Epithelial cell of esophagus (primary cell): ENCODE data around the gene ACIN1.

Experiments used
- DNase-seq: peaks from one replicate; pipeline ENCODE4 v3.0.0; 2010; ENCODE audit warnings: low read depth
- H3K4me3 ChIP-seq: 2 replicates; pipeline ENCODE4 v1.5.1; 2011; ENCODE audit warnings: mild to moderate bottlenecking, low read length, control low read depth
- TF ChIP-seq, protein P1 (sequence below): IDR thresholded peaks from 2 replicates; pipeline ENCODE4 v1.5.1; 2011; ENCODE audit warnings: low read depth, mild to moderate bottlenecking, low read length, control low read depth, inconsistent platforms; ENCODE audit not compliant: insufficient read depth; ENCODE audit errors: missing control alignments

Gene ACIN1

DNA sequence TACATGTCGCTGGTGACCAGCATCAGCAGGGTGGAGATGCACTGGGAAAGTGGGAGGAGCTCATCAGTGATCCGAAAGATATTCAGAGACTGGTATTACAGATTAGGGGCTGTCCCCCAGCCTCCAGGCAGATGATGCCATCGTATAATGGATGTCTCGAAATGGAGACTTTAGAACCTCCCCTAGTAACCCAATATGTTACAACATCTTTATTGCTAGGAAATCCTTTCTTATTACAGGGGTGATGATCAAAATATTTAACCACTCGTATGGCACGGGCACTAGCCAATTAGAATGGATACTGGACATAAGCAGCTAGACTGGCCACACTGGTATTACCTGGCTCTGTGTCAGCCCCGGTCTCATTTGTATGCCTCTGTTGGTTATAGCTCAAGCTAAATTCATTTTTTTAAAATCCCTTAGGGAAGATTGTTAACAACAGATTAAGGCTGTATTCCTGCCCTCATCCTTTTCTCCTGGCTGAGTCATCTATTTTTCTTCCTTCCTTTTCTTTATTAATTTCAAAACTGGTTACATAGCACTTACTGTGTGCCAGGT, 34.9 kb upstream of the ACIN1 start:
- TF ChIP-seq, protein P1, sequence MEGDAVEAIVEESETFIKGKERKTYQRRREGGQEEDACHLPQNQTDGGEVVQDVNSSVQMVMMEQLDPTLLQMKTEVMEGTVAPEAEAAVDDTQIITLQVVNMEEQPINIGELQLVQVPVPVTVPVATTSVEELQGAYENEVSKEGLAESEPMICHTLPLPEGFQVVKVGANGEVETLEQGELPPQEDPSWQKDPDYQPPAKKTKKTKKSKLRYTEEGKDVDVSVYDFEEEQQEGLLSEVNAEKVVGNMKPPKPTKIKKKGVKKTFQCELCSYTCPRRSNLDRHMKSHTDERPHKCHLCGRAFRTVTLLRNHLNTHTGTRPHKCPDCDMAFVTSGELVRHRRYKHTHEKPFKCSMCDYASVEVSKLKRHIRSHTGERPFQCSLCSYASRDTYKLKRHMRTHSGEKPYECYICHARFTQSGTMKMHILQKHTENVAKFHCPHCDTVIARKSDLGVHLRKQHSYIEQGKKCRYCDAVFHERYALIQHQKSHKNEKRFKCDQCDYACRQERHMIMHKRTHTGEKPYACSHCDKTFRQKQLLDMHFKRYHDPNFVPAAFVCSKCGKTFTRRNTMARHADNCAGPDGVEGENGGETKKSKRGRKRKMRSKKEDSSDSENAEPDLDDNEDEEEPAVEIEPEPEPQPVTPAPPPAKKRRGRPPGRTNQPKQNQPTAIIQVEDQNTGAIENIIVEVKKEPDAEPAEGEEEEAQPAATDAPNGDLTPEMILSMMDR, result no peak
- H3K4me3 ChIP-seq, result no peak overlapping the region
- DNase-seq, result peak; percentile 80

DNA sequence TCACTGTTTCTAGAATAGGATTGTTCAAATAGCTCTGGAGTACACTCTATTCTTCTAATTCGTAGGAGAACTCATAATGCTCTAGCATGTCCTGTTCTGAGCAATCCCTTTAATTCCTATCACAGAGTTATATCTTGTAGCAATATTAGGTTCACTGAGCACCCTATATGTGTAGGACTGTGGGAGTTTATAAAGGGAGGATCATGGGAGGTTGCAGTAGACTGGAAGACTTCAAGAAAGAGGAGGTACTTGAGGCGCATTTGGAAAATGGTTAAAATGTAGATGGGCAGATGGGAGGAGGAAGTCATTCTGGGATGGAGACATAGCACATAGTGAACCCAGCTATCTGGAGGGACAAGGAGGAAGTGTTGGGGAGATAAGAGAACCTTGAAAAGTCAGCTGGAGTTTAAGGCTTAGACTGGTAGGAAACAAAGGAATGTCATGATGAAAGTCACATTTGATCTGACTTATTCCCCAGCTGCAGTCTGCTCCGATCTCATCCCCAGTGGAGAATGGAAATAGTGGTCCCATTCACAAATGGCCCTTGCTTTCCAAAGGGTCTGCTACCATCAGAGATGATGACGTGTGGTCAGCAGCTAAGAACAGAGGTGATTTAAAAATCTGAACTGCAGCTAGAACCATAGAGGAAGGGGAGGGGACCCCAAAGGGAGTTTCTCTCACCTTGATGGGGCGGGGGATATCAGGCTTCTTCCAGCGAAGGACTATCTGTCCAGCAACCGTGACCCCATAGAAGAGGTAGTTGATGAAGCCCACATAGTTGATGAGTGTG, 34.2 kb upstream of the ACIN1 start:
- no peak overlapping the region for H3K4me3 ChIP-seq
- TF ChIP-seq, protein P1, result no peak
- no peak for DNase-seq

DNA sequence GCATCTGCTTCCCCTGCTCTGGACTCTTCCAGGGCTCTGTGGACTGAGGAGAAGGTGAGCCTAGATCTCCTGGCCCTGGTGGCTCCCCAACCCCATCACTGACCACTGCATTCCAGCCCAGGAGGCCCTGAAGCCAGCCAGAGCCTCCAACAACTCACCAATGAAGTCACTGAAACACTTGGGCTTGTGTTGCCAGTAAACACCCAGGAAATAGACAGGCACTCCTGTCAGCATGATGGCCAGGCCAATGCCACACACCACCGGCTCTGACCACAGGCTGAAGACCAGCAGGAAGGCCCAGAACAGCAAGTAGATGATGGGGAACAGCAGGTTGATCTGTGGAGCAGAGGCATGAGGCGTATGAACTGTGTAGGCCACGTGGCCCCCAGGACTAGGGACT, 32.9 kb upstream of the ACIN1 start:
- DNase-seq, result no peak
- H3K4me3 ChIP-seq, result no peak overlapping the region
- TF ChIP-seq, protein P1, result no peak

DNA sequence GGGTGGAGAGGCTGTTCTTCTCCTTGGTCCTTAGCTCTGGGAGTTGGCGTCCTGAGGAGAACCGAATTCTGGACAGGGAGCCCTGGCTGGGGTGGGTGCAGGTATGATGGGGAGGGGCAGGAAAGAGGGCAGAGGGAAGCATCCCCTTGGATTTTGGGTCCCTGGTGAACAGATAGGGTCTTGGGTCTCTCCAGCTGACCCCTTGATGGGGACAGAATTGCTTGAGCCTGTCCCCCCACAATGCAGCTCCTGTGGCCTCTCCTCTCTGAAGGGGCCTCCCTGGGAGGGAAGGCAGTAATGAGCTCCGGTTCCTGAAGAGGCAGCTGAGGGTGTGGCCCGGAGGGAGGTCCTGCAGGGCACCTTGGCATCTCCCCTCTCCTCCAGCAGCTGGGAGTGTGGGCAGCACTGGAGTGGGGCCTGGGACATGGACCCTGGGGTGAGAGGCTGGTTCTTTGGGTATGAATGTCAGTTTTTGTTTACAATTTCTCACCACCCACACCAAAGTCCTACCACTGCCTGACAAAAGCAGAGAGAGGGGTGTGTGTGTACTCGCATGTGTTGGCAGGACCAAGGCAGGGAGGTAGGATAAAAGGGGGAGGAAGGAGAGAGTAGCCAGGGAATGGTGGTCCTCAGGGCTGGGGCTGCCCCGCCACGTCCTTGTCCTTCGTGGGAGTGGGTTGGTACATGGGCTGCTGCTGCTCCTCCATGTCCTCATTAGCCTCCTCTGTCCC, 31.8 kb upstream of the ACIN1 start:
- H3K4me3 ChIP-seq, result no peak overlapping the region
- DNase-seq, result no peak
- TF ChIP-seq, protein P1, result no peak

DNA sequence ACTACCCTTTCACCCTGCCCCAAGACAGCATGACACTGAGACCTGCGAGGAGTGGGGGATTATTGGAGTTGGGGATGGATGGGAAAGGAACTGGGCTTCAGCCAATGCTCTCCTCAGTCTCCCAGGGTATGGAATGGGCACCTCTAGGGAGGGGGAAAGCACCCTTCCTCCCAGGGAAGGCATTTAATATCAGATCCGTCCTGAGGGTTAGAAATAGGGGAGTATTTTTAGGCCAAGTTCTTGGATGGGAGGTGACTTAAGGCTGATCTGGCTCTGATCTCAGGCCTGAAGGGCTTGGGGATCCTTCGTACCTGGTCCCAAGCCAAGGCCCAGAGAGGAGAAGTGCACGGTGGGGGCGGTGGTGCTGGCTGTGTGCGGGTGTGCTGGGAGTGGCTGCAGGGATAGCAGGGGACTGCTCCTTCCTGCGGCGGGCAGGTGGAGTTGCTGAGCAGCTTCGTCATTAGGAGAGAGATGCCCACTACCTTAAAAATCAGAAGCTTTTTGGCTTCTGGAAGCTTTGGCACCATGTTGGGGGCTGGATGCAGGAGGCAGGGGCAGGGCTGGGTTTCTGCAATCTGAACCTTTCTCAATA, 31.1 kb upstream of the ACIN1 start:
- no peak for DNase-seq
- TF ChIP-seq, protein P1, result no peak
- no peak overlapping the region for H3K4me3 ChIP-seq

DNA sequence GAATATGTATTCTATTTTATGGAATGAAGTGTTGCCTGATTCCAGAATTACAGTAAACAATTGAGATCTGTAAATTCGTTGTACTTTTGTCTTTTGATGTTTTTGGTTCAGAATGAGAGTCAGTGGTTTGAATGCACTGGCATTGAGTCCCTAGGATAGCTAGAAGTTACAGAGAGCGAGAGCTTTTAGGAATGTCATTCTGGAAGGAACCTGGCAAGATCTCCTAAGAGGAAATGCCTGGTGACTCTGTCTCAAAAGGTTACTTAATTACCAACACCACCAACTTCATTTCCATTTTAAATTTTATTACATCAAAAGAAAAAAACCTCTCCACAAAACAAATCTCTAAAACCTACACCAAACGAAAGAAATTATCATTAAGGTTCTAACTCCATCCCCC, 30.1 kb upstream of the ACIN1 start:
- TF ChIP-seq, protein P1, result no peak
- DNase-seq, result no peak
- no peak overlapping the region for H3K4me3 ChIP-seq
